HG03135 (cell line): ENCODE data around the gene TEX53.
A peak's percentile ranks its signal among the peaks of the same experiment; 100 is the strongest.

Experiments
- ATAC-seq: cut with Tn5 transposase; IDR thresholded peaks from one replicate; pipeline ENCODE4 v1.9.1; 2021; ENCODE audit warnings: mild to moderate bottlenecking, moderate library complexity; ENCODE audit not compliant: unreplicated experiment

TEX53 gene

GRCh38 chr9:114641967-114642366 lies 15.6 kb downstream of the TEX53 start:
- ATAC-seq = no peak

- ATAC-seq = no peak
Measured at GRCh38 chr9:114638404-114638803, 19.2 kb downstream of the TEX53 start.

GRCh38 chr9:114634387-114634786 lies 23.2 kb downstream of the TEX53 start:
- no peak for ATAC-seq

- ATAC-seq = no peak
Measured at GRCh38 chr9:114633438-114634089, 24.0 kb downstream of the TEX53 start.

GRCh38 chr9:114631166-114631565 lies 26.4 kb downstream of the TEX53 start:
- ATAC-seq = no peak

GRCh38 chr9:114629563-114630090 lies 28.0 kb downstream of the TEX53 start:
- no peak for ATAC-seq

- ATAC-seq = no peak
Measured at GRCh38 chr9:114627553-114627952, 30.1 kb downstream of the TEX53 start.

- no peak for ATAC-seq
Measured at GRCh38 chr9:114626415-114627020, 31.1 kb downstream of the TEX53 start.

- no peak for ATAC-seq
Measured at GRCh38 chr9:114624677-114625076, 32.9 kb downstream of the TEX53 start.

- no peak for ATAC-seq
Measured at GRCh38 chr9:114621975-114622609, 35.5 kb downstream of the TEX53 start.

GRCh38 chr9:114621561-114621960 lies 36.0 kb downstream of the TEX53 start:
- no peak for ATAC-seq

GRCh38 chr9:114619191-114619761 lies 38.3 kb downstream of the TEX53 start:
- ATAC-seq = peak; percentile 47

GRCh38 chr9:114616684-114617520 lies 40.7 kb downstream of the TEX53 start:
- ATAC-seq = peak; percentile 71

- no peak for ATAC-seq
Measured at GRCh38 chr9:114614373-114614772, 43.2 kb downstream of the TEX53 start.

GRCh38 chr9:114613919-114614318 lies 43.7 kb downstream of the TEX53 start:
- no peak for ATAC-seq

GRCh38 chr9:114613087-114613486 lies 44.5 kb downstream of the TEX53 start:
- ATAC-seq = no peak

GRCh38 chr9:114612272-114612923 lies 45.2 kb downstream of the TEX53 start:
- ATAC-seq = no peak

GRCh38 chr9:114611516-114612271 lies 45.9 kb downstream of the TEX53 start:
- ATAC-seq = peak; percentile 39

- ATAC-seq = no peak
Measured at GRCh38 chr9:114608525-114608796, 49.1 kb downstream of the TEX53 start.
